NCI-H1105 treated with DMSO at 0.1 percent for 48 hours (cell line): ENCODE data around the gene GPR17.

ENCODE experiments used
- DNase-seq: peaks from one replicate; lab custom pipeline; 2025; lab: John Stamatoyannopoulos, UW

GPR17 gene

GRCh38 chr2:127645395-127646291 lies at the start of gene GPR17:
GPR17 (plus strand) TSS chr2:127646153; CDS start chr2:127650736, 4,583 bp downstream.
- no peak for DNase-seq

DNA sequence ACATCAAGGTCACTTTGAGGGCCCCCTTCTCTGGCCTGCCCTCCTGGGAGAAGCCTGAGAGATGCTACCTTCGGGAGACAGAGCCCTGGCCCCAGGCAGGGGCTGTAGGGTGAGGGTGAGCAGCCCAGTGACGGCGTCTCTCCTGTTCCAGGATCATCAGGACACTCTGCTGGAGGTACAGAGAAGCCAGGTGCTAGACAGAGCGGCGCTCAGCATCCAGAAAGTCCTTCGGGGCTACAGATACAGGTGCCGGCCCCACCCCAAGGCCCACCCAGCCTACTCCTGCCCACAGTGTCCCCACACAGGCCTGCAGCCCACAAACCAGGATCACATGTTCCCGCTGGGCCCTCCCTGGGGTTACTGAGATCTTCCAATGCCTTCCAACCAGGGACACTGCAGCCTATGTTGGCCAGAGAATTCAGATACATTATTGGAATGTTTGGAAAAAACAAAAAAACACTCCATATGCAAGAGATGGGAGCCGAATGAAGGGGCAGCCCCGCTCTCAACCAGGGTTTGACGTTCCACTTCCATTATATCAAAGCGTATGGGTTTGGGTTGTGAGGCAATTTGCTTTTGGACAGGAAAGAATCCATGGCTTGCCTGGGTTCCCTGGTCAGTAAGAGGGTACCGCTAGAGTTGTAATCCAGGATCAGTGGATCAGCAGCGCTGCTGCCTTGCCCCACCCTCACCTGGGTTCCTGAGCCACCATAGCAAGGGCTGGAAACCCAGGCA lies 49.5 kb upstream of the GPR17 start:
- DNase-seq = no peak

DNA sequence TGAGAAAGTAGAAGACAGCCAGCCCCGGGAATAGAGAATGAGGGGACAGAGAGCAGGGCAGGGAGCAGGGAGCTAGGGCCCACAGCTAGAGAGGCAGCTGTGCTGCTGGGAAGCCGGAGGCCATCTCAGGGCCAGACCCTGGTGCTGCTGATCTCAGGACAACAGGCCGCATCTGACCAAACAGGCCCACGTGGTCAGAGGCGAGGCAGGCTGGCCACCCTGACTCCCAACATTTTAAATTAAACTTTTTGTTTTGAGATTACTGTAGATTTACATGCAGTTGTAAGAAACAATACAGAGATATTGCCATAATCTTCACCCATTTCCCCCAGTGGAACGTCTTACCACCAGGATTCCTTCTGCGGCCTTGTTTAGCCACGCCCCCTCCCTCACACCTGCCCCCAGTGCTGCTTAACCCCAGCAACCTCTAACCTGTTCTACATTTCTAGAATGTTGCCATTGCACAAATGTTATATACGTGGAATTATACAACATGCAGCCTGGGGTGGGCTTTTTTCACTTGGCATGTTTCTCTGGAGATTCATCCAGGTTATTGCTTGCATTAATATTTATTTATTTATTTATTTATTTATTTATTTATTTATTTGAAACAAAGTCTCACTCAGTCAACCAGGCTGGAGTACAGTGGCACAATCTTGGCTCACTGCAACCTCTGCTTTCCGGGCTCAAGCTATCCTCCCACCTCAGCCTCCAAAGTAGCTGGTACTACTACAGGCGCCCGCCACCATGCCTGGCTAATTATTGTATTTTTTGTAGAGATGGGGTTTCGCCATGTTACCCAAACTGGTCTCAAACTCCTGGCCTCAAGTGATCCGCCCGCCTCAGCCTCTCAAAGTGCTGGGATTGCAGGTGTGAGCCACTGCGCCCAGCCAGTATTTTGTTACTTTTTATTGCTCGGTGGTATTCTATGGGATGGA lies 48.6 kb upstream of the GPR17 start:
- DNase-seq = no peak

DNA sequence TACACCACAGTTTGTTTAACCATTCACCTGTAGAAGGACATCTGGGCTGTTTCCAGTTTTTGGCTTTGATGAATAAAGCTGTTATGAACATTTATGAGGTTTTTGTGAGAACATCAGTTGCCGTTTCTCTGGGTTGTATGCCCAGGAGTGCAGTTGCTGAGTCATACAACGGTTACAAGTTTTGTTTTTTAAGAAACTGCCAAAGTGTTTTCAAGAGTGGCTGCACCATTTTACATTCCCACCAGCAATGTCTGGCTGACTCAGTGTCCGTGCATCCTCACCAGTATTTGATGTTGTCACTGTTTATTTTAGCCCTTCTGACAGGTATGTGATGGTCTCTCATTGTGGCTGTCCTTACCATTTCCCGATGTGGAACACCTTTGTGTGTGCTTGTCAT lies 48.0 kb upstream of the GPR17 start:
- no peak for DNase-seq

DNA sequence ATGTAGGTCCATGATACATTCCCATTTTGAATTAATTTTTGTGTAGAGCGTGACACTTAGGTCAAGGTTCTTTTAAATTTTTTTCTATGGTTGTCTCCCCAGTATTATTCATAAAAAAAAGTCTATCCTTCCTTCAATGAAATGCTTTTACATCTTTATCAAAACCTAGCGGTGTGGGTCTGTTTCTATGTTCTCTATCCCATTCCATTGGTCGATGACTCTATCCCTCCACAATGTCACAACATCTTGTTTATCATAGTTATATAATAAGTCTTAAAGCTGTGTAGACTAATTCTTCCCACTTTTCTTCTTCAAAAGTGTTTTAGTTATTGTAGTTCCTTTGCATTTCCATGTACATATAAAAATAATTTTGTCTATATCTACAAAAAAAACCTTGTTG lies 47.2 kb upstream of the GPR17 start:
- DNase-seq = no peak

DNA sequence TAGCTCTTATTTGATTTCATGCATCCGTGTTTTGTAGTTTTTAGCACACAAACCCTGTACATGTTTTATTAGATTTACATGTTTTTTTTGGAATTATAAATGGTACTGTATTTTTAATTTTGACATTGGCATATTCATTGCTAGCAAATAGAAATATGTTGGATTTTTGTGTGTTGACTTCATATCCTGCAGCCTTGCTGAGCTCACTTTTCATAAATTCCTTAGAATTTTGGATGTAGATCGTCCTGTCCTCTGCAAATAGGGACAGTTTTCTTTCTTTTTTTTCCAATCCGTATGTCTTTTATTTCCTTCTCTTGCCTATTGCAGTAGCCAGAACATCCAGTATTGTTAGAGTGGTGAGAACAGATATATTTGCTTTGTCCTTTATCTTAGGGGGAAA lies 46.7 kb upstream of the GPR17 start:
- DNase-seq = no peak

DNA sequence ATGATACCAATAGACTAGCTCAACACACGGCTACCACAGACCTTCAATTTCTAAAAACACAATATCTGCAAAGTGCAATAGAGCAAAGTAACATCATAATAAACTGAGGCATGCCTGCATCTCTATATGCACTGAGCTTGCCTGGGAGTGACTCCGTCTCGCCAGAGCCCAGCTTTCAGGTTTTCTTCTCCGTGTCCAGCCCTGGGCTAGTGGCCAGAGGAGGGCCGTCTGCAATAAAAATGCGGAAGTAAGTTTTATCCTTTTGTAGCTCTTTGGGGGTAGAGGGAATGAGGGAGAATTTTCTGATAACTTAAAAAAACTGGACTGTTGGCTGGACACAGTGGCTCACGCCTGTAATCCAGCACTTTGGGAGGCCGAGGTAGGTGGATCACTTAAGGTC lies 41.0 kb upstream of the GPR17 start:
- DNase-seq = no peak

DNA sequence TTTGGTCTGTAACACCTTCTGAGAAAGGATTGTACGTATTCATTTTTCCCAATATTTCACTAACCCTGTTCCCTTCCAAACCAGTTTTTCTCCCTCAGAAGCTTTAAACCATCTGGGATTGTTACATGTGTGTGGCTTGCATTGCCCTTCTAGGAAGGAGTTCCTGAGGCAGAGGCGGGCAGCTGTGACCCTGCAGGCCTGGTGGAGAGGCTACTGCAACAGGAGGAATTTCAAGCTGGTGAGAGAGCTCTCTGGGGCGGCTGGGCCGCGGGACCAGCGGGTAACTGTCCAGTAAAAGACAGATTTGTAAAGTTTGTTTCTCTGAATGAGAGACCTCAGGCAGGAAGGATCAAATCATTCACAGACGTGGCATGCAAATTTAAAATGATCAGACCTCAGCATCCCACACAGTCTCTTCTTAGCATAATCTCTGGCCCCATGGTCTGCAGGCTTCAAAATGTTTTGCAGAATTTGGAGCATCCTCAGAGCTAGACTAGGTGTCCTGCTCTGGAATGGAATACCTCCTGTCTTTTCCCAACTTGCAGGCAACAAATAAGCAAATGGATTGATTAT lies 40.2 kb upstream of the GPR17 start:
- no peak for DNase-seq

DNA sequence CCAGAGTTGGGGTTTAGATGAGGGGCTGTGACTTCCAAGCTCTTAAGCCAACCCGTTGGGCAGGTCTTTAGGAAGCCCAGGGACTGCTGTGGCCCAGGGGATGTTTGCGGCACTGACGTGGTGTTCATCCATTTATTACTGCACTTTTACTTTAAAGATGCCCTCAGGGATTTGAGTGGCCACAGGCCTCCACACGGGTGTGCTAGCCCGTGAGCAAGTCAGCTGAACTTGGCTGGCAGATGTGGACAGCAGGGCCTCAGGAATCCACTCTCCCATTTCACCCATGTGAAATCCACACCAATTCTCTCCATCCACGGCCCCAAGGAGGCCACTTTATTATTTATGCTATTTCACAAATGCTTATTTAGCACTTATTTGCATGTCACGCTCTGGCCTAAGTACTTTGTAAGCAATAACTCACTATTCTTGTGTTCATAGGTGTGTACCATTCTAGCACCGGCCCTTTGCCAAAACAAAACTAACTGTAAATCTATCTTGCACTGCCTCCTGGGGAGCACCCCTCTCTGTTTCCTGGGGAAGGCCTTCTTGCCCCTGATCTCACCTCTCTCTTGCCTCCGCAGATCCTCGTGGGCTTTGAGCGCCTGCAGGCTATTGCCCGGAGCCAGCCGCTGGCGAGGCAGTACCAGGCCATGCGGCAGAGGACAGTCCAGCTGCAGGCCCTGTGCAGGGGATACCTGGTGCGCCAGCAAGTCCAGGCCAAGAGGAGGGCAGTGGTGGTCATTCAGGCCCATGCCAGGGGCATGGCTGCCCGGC lies 39.1 kb upstream of the GPR17 start:
- no peak for DNase-seq

DNA sequence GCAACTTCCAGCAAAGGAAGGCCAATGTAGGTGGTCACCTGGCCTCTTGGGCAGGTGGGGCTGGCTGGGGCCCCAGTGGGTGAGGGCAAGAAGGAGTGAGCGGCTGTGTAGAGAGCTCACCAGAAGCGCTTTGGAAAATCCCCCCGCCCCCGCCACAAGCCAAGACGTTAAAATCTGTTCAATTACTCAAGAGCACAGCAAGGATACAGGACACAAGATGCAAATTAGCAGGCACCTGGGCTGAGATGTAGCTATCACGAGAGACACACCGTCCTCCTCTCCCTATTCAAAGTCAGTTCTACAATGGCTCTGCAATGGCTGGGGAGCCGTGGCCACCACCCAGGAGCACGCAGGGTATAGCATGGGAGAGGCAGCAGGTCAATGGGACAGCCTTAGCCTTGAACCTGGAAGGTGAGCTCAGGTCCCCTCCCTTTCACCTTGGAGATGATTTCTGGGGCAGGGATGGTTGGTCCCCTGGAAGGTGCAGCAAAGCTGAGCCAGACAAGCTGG lies 38.5 kb upstream of the GPR17 start:
- no peak for DNase-seq

DNA sequence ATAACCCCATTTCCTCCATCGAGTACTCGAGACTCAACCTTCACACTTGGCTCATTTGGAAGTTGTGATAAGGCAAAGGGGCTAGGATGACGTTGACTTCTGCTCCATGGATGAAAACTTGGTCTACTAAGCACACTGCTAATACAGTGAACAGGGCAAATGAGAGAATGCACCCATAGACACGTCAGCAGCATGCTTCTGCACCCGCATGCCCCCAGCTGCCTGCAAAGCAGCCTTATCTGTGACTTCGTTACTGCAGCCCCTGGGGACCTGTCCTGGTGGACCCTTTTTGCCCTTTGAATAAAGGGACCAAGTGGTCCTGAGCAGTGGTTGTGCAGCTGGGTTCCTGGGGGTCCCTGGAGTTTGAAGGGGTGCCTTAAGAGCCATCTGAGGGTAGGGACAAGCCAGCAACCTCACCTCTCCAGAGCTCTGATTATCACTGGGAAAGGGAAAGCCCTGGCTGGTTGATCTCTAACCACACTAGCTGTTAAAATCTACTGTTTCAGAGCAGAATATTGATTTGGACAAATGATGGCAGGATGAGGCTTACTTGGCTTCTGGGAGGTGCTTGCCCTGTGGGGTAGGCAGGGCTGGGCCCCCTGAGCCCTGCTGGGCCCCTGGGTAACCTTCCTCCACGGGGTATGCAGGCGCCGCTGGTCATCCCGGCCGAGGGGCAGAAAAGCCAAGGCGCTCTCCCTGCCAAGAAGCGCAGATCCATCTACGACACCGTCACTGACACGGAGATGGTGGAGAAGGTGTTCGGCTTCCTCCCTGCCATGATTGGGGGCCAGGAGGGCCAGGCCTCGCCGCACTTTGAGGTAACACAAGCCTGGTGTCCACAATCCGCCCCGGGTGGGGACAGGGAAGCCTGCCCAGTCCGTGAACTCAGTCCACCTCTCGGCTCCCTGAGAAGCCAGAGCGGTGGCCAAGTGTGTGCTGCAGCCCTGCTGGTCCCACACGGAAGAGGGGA lies 37.6 kb upstream of the GPR17 start:
- no peak for DNase-seq

GRCh38 chr2:127609031-127609751 lies 36.8 kb upstream of the GPR17 start:
- no peak for DNase-seq

GRCh38 chr2:127609818-127610217 lies 36.1 kb upstream of the GPR17 start:
- no peak for DNase-seq

- no peak for DNase-seq
Observed at GRCh38 chr2:127610561-127610960, 35.4 kb upstream of the GPR17 start.

DNA sequence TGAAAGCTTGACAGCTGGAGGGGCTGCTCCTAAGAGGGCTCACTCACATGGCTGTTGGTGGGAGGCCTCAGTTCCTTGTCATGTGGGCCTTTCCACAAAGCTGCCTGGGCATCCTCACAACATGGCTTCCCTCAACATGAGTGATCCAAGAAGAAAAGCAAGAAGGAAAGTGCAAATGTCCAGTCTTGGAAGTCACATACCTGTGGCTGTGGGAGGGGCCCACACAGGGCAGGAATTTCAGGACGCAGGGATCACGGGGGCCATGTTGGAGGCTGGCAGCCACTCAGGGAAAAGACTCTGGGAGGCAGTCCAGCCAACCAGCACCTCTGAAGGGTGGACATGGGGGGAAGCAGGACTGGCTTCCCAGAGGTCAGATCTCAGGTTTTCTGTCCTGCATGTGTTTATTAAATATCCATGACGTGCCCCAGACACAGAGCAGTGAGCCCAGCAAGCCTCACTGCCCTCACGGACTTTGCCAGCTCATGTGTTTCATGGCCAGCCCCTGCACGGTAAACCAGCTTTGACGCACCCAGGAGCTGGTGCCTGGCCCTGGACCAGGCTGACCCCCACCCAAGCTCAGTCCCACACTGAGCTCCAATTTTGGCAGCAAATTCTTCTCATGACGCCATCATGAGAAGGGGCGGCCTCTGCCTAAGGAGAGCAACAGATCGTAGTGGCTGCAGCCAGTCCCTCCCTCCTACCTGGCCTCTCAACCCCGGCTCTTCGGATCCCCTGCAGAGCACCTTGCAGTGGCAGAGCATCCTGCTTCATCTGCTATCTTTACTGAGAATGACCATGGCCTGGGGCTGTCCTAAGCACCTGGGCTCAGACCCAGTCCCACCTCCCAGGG lies 34.7 kb upstream of the GPR17 start:
- DNase-seq = no peak

- no peak for DNase-seq
Observed at GRCh38 chr2:127612111-127612822, 33.7 kb upstream of the GPR17 start.

DNA sequence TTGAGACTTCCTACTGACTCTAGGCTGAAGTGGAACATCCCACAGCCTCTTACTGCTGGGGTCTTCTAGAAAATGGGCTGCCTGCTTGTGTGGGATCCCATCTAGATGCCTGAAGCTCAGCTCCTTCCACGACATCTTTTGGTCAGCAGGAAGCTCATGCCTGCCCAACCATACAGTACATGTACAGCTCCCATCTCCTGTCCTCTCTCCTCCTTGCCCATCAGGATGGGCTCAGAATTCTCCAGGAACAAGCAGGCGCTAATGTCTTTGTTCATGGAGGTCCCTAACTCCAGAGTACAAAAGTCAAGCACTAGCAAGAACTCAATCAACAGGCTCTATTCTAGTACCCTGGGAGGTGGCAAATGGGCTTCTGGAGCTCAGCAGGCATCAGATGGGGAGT lies 31.7 kb upstream of the GPR17 start:
- no peak for DNase-seq
